NOMO-1 treated with dmso at 0.1 percent for 144 hours (cell line): ENCODE results near the gene GET4.

Experiments used
- DNase-seq: peaks from one replicate; lab custom pipeline; 2025; ENCODE audit not compliant: unreplicated experiment; lab: John Stamatoyannopoulos, UW

Gene GET4, protein sequence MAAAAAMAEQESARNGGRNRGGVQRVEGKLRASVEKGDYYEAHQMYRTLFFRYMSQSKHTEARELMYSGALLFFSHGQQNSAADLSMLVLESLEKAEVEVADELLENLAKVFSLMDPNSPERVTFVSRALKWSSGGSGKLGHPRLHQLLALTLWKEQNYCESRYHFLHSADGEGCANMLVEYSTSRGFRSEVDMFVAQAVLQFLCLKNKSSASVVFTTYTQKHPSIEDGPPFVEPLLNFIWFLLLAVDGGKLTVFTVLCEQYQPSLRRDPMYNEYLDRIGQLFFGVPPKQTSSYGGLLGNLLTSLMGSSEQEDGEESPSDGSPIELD

DNA sequence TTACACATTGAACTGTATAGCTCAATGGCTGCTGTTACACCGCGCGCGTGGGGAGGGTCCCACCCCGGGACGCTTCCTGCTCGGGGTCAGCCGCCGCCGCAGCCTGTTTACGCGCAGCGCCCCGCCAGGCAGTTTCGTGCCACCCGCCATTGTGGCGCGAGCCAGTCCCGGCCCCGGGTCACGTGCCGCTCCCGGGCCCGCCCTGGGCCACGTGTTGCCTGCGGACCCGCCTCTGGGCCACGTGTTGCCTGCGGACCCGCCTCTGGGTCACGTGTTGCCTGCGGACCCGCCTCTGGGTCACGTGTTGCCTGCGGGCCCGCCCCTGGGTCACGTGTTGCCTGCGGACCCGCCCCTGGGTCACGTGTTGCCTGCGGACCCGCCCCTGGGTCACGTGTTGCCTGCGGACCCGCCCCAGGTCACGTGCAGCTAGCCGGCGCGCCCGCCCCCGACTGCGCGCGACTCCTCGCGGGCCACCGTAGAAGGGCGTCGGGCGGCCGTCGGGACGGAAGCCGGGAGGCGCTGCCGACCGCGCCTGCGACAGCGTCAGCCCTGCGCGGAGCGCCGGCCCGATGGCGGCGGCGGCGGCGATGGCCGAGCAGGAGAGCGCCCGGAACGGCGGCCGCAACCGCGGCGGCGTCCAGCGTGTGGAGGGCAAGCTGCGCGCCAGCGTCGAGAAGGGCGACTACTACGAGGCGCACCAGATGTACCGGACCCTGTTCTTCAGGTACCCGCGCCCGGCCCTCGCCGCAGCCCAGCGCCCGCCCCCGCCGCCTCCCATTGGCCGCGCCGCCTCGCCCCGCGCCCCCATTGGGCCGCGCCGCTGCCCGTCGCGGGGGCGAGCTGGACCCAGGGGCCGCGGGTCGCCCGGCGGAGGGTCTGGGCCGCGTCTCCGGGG lies at the start of gene GET4:
Gene GET4 (plus strand): TSS at position 478 of the 895 bp plus-strand sequence. CDS start 92 bp downstream, at position 570.
- DNase-seq = peak; percentile 86

DNA sequence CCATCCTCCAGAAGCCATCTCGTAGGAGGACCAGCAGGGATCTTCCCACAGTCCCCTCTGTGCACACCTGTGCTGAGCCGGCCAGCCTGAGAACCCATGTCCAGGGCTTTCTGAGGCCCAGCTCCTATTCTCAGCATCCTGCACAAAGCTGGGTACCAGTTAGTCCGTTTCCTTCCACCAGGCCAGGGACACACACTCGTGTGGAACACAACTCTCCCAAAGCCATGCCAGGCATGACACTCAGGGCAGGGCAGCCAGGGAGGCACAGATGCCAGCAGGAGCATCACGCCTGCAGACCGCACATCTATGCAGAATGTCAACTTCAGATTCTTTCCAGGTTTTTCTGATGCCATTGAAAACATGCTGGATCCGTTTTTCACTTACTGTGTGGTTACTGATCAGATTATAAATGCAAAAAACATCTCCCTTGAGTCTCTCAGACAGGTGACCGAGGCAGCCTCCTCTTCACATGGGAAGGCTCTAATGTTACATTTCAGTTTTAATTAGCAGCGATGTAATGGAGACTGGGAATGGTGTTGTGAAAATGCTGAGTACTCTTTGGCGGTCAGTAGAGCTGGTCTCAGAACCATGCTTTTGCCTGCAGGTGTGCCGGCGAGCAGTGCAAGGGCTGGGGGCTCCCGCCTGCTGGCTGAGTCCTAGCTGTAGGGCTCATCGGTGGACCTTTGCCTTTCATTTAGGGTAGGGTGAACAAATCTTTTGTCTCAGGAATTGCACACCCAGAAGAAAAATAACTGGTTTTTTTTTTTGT lies 47.4 kb upstream of the GET4 start:
- no peak for DNase-seq

DNA sequence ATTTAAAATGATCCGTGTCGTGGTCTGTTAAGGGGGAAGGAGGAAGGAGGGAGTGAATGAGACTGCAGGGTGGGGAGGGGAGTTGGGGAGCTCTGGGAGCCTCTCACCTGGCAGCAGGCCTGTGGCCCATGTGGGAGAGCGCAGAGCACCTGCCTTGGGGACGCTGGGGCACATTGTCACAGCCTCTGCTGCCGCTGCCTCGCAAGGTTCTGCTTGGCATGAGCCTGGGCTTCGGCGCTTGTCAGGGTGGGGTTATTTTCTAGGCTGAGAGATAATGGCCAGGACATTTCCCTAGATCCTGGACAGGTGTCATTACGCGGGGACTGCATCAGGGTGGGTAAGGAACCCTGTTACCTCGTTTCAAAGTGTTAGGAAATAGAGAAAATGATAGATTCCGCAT lies 46.3 kb upstream of the GET4 start:
- no peak for DNase-seq

DNA sequence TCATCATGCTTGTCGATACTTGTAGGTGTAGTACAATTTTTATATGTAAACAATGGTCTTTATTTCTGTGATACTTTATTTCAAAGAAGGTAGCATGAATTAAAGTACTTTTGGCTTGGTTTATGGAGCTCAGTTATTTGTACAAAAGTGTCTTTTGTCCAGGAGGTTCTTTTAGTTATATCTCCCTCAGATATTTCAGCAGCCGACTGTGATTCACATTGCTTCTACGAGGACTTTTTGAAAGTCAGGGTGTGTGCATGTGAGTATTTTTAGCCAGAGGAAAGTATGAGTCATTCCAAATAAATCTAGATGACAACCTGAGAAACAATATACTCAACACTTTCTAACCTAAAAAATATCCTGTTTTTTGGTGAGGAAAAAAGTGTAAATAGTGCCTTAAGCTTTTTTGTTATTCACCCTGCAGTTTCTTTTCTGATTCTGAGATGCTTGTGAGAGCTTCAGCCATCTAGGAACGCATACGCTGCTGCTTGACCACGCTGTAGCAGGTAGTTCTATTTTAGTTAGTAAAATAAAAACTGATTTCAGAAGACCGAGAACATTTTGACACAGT lies 44.7 kb upstream of the GET4 start:
- peak; percentile 28 for DNase-seq

DNA sequence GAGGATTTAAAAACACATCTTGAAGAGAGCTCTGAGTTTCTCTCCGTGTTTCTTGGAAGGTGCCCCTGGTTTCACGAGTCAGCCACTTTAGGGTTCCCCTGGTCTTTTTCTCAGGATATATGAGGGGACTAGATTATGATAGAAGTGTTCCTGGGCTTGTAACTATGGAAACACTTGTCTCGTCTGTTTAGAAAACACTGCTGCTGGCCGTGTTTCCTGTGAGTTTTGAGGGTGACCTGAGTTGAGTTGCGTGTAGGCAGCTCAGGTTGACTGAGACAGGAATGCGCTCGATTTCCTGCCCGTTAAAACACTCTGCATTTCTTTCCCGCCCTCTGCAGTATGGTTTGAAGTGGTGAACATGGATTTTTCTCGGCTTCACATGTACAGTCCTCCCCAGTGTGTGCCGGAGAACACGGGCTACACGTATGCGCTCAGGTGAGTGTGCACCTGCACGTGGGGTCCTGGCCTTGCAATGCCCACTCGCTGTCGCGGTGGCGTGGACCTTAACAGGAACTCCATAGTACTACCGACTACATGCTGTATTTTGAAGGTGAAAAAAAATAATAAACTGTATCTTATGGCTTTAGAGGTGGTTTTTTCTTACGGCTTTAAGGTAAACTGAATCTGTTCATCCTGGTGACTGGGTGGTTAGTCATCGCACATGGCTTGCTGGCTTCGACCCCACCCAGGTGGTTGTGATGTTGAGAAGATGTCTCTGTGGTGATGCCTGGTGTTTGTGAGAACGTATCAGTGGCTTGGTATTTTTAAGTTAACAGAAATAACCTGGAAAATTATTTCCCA lies 44.0 kb upstream of the GET4 start, which contains the start of gene SUN1:
Gene SUN1 (plus strand): TSS at position 310 of the 801 bp plus-strand sequence. CDS start 49 bp downstream, at position 359.
- DNase-seq = no peak

DNA sequence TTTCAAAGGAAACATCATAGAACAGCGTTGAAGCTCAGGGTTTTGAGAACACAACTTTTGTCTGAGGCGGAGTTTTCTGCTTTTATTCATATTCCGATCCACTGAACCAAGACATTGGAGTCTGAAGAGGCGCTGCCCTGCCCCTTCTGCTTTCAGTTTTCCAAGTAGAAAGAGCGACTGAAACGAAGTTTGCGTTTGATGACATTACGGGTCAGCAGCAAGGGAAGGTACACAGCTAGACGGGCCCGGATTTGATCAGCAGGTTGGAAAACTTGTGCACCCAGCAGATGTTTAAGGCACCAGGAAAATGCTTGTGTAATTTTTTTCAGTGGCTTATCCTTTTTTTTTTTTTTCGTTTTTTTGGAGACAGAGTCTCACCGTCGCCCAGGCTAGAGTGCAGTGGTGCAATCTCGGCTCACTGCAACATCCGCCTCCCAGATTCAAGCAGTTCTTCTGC lies 43.4 kb upstream of the GET4 start:
- DNase-seq = no peak

DNA sequence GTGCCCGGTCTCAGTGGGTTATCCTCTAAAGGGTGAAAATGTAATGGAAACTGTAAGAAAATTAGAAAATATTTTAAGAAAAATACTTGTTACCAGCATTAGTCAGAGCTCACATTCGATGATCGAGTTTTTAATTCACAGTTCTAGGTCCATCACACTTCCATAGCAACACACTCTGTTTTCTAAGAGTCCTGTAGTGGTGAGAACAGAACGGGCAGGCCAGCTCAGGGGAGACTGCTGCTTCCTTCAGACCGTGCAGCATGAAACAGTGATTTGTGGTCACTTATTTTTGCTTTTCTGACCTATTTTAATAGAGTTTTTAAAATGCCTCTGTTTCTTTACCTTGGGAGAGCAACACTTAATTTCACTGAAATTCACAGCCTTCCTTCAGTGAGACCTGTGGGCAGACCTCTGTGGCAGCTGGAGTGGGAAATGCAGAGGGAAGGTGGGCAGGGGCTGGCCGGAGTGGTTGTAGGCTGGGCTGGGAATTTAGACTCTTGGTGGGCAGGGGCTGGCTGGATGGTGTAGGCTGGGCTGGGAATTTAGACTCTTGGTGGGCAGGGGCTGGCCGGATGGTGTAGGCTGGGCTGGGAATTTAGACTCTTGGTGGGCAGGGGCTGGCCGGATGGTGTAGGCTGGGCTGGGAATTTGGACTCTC lies 42.6 kb upstream of the GET4 start:
- no peak for DNase-seq

DNA sequence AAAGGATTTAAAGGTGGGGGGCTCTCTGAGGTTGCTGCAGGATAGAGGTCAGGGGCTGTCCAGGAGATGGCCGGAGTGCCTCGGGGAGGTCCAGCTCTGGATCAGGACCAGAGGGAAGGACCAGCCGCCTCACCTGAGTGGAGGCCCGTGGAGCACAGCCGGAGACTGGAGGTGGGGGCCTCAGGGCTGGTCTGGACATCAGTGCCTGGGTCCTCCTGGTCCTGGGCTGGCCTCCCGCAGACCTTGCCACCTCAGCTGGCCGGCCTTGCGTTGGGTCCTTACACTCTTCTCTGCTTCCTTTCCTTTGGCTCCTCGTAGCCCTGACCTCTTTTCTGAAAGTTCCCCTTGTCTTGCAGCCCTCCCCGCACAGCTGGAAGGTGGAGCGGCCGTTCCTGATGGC lies 42.1 kb upstream of the GET4 start:
- no peak for DNase-seq

DNA sequence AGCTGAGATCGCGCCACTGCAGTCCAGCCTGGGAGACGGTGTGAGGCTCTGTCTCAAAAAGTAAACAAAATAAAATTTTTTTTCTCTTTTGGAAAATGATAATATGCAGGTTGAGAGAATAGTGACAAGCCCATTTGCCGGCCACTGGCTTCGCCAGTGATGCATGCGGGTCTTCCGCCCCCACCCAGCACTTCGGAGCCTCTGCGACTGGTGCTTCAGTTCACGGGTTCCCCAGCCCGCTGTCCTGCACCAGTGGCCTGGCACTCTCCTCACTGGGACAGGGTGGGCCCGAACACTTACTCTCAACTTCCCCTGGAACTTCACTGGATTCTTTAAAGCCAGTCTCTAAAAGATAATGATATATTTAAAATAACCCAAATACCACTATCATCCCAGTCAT lies 41.3 kb upstream of the GET4 start:
- DNase-seq = no peak

DNA sequence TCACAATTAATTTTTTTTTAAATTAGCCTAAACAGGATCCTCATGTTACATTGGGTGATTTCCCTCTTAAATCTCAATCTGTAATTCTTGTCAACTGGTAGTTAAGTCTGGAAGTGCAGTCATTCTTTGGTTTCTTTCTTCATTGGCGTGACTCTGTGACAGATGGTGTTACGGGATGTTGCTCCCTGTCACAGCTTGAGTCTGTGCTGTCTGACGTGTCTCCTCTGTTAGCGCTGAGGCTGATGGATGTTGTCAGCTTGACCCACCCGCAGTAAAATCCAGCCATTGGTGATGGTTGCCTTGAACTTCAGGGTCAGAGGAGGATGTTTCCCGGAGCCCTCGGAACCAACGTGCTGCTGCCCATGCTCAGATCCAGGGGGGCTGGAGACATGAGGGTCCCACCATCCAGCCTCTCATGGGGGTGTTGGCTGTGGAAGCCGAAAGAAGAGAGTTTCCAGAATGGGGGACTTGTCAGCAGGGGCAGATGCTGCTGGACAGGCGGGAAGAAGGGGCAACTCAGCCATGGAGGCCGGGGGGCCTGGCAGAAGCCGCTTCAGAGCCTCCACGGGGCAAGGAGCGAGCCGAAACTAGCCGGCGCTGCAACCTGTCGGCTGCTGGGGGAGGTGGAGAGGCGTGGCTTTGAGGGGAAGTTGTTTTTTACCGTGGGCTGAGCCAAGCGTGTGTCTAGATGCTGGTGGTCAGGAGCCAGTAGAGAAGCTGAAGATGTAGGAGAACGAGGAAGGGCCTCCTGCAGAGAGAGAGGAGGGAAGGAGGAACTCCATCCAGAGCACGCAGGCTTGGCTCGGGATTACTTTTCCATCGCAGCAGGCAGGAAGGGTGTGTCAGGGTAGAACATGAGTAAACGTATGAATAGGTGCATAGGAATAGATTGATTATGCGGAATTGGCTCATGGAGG lies 40.6 kb upstream of the GET4 start:
- DNase-seq = peak; percentile 69

DNA sequence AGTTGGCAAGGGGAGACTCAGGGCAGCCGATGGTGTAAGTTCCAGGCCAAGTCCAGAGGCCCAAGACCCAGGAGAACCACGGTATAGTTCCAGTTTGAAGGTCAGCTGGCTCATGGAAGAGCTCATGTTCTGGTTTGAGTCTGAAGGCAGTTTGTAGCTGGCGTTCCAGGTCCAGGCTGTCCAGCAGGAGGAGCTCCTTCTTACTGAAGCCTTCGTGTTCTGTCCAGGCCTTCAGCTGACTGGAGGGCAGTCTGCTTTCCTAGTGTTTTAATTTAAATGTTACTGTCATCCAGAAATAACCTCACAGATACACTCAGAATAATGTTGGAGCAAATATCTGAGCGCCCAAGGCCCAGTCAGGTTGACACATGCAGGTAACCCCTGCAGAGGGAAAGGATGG lies 39.9 kb upstream of the GET4 start:
- no peak for DNase-seq

DNA sequence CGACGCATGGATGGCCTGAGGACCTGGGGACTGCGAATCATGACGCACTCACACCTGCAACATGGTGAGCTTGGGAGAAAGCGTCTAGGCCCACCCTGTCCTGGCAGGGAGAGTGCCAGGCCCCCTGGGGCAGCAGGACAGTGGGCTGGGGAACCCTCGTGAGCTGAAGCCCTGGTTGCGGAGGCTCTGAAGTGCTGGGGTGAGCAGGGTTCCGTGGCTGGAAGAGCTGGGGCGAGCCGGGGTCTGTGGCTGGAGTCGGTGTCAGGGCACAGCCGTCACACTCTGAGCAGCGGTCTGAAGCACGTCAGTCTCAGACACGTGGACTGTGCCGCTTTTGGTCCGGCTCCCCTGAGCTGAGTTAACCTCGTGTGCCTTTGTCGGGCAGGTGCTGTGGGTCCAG lies 39.4 kb upstream of the GET4 start:
- DNase-seq = no peak

DNA sequence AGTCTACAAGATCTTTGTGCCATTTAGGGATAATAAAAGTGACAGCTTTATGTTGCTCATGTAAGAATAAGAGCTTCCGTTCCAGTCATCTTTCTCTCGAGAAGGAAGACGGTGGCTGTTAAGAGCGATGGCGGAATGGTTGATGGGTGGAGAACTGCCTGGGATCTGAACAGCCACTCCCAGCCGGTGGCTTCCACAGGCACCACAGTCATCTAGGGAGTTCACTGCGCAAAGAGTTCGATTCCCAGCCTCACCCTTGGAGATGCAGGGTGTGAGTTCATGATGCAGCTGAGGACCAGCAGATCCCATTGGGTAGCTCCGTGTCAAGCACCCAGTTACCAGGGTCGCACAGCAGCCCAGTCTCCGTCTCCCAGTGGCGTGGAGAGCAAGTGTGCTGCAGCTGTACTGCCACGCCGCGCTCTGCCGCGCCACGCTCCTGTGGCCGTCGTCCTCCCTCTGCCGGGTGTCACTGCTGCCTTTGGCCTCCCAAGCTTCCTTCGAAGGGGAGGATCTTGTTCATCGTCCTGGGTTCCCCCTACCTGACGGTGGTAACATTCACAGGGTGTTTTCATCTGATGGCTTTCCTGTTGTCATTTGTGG lies 36.3 kb upstream of the GET4 start:
- DNase-seq = no peak

DNA sequence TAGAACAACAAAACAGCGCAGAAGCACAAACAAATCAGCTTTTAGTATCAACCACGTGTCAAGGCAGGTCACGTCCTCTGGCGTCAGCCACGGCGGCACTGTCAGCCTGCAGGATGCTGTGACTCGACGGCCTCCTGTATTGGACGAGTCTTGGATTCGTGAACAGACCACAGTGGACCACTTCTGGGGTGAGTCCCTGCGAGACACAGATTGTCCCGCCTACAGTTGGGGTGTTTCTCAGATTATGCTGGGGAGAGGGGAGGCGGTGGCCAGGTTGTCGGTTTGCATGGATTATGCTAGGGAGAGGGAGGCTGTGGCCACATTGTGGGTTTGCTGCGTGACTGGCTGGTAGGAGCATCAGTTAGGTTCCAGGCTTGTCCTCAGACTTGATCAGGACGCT lies 34.4 kb upstream of the GET4 start:
- no peak for DNase-seq

DNA sequence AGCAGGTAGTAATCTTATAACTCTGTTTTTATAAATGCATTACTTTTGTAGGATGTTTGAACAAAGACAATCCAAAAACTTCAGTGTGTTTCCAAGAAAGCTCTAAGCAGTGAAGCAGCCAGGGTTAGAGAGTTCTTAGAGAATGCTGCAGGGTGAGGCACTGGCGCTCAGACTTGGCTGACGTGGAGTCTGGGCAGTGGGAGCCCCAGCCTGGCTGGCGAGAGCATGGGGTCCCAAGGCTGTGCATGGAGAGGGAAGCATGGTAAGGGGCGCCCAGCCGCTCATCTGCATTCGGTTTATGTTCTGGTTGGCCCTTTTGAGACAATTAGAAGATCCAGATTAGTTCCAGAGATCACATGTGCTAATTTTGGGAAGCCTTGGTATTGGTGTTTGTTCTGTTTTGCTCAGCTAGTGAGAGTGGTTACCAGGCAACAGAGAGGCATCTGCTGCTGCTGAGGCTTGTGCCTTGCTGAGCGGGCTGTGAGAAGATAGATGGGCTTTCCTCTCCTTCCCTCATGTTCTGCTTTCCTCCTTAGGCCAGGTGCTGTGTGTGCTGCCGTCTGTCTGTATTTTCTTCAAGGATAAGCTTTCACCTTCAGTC lies 33.8 kb upstream of the GET4 start:
- no peak for DNase-seq

DNA sequence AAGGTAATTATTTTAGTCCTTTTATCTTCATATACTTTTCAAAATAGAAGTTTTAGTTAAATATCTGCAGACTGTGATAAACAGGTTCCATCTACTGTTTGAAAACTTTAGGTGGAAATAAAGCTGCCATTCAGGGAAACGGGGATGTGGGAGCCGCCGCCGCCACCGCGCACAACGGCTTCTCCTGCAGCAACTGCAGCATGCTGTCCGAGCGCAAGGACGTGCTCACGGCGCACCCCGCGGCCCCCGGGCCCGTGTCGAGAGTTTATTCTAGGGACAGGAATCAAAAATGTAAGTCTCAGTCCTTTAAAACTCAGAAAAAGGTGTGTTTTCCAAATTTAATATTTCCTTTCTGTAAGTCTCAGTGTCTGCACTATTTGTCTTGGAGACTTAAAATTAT lies 33.1 kb upstream of the GET4 start:
- no peak for DNase-seq

DNA sequence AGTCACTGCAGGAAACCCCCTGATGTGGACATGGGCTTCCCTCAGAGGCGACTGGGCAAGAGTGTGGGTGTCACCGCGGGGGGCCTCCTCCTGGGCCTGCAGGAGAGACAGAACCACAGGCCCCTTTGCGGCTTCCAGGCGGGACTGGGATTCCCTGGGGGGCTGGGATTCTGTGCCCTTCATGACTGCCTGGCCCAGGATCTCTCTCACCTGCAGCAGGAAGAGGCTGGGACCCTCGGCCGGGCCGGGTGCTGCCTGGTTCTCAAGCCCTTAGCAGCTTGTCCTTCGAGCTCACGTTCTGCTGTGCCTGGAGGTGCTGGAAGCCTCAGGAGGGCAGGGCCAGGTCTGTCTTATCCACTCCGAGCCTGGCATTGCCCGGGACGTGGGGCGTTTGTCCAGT lies 32.3 kb upstream of the GET4 start:
- no peak for DNase-seq

DNA sequence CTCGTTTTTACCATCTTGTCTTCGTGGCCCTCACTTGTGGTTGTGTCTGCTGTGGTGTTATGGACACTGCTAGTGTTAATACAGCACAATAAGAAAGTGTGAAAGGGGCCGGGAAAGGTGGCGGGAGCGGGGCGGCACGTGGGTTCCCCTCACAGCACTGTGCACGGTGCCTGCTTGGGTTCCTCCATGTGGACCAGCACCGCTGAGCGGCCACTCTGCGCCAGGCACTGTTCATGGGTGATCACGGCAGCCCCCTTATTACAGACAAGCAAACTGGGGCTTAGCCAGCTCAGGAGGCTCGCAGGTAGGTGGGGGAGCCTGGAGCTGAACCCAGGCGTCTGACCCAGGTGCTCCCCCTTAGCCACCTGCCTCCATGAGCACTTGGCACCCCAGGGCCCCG lies 31.8 kb upstream of the GET4 start:
- no peak for DNase-seq
